Measurements from ENCODE around the gene MCC. TPM values are rescaled to one million over a fixed set of nuclear protein-coding genes. Genes with fewer than 3 reads are reported as not detected.

Gene MCC
- total RNA-seq (2014; rRNA removed), result 7.1 and 10.3 TPM in 2 replicates
- Bru-seq, nascent RNA, result percentile 45 among the genes with signal in this experiment
- percentile 40 among the genes with signal in this experiment for BruChase-seq, experiment 1, labeled RNA remaining after a 6-hour chase
- percentile 43 among the genes with signal in this experiment for BruChase-seq, experiment 2, labeled RNA remaining after a 2-hour chase
- long read RNA-seq, full-length matches to known transcripts, result 6 of 12 reads
- long read RNA-seq, partial matches to known transcripts, result 1 of 12 reads
- long read RNA-seq, other reads (novel, unspliced or antisense), result 5 of 12 reads

DNA sequence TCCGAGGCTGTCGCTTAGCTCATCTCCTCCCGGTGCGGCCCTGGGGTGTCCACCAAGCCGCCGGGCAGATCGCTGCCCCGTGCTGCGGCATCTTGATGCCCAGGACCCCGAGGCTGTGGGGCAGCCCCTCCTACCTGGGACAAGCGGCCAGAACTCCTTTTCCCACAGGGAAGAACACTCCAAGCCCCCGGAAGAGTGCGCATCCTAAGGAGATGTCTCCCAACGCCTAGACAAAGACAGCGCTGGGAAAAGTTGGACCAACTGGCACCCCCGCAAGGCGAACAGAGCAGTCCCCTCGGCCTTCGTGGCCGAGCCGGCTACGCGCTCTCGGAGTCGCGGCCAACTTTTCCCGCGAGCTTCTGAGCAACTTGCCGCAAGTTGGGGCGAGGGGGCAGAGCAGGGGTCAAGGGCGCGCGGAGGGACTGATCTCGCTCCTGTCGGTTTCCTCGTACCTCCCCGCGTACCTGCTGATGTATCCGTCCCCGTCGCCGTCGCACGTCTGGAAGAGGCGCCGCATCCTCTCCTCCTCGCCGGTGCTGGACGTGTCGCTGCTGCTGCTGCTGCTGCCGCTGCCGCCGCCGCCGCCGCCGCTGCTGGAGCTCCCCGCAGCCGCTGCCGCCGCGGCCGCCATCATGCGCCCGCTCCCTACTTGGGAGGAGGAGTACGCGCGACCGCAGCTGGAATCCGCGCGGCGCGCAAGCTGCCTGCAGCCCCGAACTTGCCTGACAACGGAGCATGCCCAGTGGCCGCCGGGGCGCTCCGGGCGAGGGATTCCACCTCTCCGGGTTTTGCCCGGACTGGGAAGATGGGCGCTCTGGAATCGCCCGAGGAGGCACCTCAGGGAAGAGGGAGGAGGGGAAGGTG, at the start of gene MCC:
TSS of gene MCC (minus strand) at position 673 of the 864 bp plus-strand sequence.
- no peaks in the 10 kb centered on the region for H3F3A ChIP-seq (ENCODE audit: low read length, unreplicated experiment)
- POLR2A ChIA-PET (ENCODE audit: unreplicated experiment), result interaction anchor here (0.6 kb wide), 1 partner anchor 480 kb away, joined by 4 read pairs; no protein-coding TSS in a partner anchor
- peak within 1 kb of the TSS; percentile 21; the same call in 1 of the 2 replicates for H3K9ac ChIP-seq (ENCODE audit: low read length)
- ATAC-seq, result peak; percentile 62
- H3K36me3 ChIP-seq (ENCODE audit: low read depth, low read length), result no peaks in the 10 kb centered on the region
- peaks cover 11% of the 10 kb centered on the region for H3K9me3 ChIP-seq (ENCODE audit: low read length)
- H4K20me1 ChIP-seq (ENCODE audit: low read length), result no peaks in the 10 kb centered on the region
- H3K4me1 ChIP-seq (ENCODE audit: insufficient read depth, low read length), result peaks cover 13% of the 10 kb centered on the region
- H3K27ac ChIP-seq (ENCODE audit: low read length), result no peak within 1 kb of the TSS
- peak within 1 kb of the TSS; percentile 87 for H3K4me3 ChIP-seq (ENCODE audit: low read length)
- no peaks in the 10 kb centered on the region for H3K79me2 ChIP-seq (ENCODE audit: low read length)
- BruUV-seq (replicated peaks), result no TSS peak
- peak within 1 kb of the TSS; percentile 97 for H3K4me2 ChIP-seq (ENCODE audit: low read length)
- H2AFZ ChIP-seq (ENCODE audit: low read length), result peak within 1 kb of the TSS; percentile 99
- peaks cover 16% of the 10 kb centered on the region; the same call in 1 of the 2 replicates for H3K27me3 ChIP-seq (ENCODE audit: low read length)
- CTCF ChIA-PET, result no interaction called here
- TF ChIP-seq, protein P1, sequence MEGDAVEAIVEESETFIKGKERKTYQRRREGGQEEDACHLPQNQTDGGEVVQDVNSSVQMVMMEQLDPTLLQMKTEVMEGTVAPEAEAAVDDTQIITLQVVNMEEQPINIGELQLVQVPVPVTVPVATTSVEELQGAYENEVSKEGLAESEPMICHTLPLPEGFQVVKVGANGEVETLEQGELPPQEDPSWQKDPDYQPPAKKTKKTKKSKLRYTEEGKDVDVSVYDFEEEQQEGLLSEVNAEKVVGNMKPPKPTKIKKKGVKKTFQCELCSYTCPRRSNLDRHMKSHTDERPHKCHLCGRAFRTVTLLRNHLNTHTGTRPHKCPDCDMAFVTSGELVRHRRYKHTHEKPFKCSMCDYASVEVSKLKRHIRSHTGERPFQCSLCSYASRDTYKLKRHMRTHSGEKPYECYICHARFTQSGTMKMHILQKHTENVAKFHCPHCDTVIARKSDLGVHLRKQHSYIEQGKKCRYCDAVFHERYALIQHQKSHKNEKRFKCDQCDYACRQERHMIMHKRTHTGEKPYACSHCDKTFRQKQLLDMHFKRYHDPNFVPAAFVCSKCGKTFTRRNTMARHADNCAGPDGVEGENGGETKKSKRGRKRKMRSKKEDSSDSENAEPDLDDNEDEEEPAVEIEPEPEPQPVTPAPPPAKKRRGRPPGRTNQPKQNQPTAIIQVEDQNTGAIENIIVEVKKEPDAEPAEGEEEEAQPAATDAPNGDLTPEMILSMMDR (conservative IDR thresholded peaks at IDR 0.05; ENCODE audit: low read depth, low read length), result no peak
- no peak for TF ChIP-seq EZH2phosphoT487 (IDR thresholded peaks at IDR 0.05; ENCODE audit: borderline replicate concordance, low read length)
- no peak for TF ChIP-seq EZH2 (IDR thresholded peaks at IDR 0.05; ENCODE audit: low read length, unreplicated experiment)
- intact Hi-C loops (cut with micrococcal nuclease), result loop anchor here (2.0 to 5.0 kb wide), 2 partner anchors 23 to 96 kb away; no protein-coding TSS in a partner anchor
- DNase-seq, result peak; percentile 76
- H3K9me2 ChIP-seq (replicated peaks; ENCODE audit: low read length), result no peaks in the 10 kb centered on the region

DNA sequence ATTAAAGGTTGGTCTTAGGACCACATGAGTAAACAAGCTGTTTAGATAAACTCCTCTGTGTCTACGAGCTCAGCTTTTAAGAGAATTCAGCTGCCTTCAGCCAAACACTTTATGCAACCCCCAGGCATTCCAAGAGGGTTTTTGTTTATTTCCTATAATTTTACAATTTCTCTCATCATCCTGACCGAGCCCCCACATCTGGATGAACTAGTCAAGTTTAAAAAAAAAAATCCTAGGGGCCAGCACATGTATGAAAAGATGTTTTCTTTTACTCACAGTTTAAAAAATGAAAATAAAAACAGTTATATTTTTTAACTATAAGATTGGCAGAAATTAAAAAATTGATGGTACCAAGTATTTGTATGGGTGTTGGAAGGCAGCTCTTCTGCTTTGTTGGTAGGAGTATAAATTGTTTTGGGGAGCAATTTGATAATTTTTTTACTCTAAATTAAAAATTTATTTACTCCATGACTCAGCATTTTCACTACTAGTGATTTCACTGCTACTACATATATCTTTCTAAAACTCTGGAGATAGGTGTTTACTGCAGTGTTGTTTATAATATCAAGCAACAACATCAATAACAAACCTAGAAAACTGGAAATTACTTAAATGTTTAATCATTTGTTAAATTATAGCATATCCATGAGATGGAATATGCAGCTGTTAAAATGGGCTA, 43.4 kb upstream of the MCC start:
- Histone ChIP-seq H3K4me2 (ENCODE audit: low read length) (no peak overlapping the region), H3K36me3 (ENCODE audit: low read depth, low read length) (0 out of 2 replicates have a peak, but pooled peaks cover 14% of the 10 kb centered on the region), H3K27me3 (ENCODE audit: low read length) (no peaks in the 10 kb centered on the region), H3K27ac (ENCODE audit: low read length) (no peak overlapping the region), H3K9me3 (ENCODE audit: low read length) (no peaks in the 10 kb centered on the region), H3K4me3 (ENCODE audit: low read length) (no peak overlapping the region), H3K4me1 (ENCODE audit: insufficient read depth, low read length) (no peaks in the 10 kb centered on the region), H4K20me1 (ENCODE audit: low read length) (no peaks in the 10 kb centered on the region), H3K9me2 (replicated peaks; ENCODE audit: low read length) (no peaks in the 10 kb centered on the region), H3K9ac (ENCODE audit: low read length) (no peak overlapping the region), H3F3A (ENCODE audit: low read length, unreplicated experiment) (no peaks in the 10 kb centered on the region), H2AFZ (ENCODE audit: low read length) (no peak overlapping the region), H3K79me2 (ENCODE audit: low read length) (no peaks in the 10 kb centered on the region)
- no peak for TF ChIP-seq EZH2 (IDR thresholded peaks at IDR 0.05; ENCODE audit: low read length, unreplicated experiment)
- TF ChIP-seq, protein P1 (conservative IDR thresholded peaks at IDR 0.05; ENCODE audit: low read depth, low read length), result no peak
- TF ChIP-seq EZH2phosphoT487 (IDR thresholded peaks at IDR 0.05; ENCODE audit: borderline replicate concordance, low read length), result no peak
- intact Hi-C loops (cut with micrococcal nuclease), result no loop called here
- ATAC-seq (no peak), DNase-seq (no peak)
- ChIA-PET POLR2A (ENCODE audit: unreplicated experiment) (no interaction called here), CTCF (interaction anchor here (0.6 kb wide), 1 partner anchor 536 kb away, joined by 3 read pairs; no protein-coding TSS in a partner anchor)
- no TSS peak for BruUV-seq (replicated peaks)

Measured in PC-3 (cell line).